Measurements from ENCODE around the gene RASGEF1C.

GRCh38 chr5:180075703-180076102 lies 133.3 kb downstream of the RASGEF1C start:
- TF ChIP-seq CTCF (IDR thresholded peaks at IDR 0.05) (no peak), POLR2A (IDR thresholded peaks at IDR 0.05) (no peak)

All from lower leg skin (tissue), 3 donors.